Natural killer cell (primary cell): ENCODE results near the gene RPS16. TPM values are rescaled to one million over a fixed set of nuclear protein-coding genes. Genes with fewer than 3 reads are reported as not detected.
A peak's percentile ranks its signal among the peaks of the same experiment; 100 is the strongest.

Experiments used
- ATAC-seq, 3 donors: fragments of 150-1000 bp in 2 of 3; fragments of 200-7000 bp in 1 of 3; cut with Tn5 transposase; 1 replicate in 1 of 3; 2 replicates in 2 of 3; pipeline ENCODE4 v1.10.0; 2021; ENCODE audit warnings: mild to moderate bottlenecking in 2 of 3, moderate library complexity in 2 of 3
- DNase-seq, 2 donors: peaks; one replicate each; pipeline versions ENCODE4 v3.0.0 to v3.0.0-alpha.2; 2013 to 2021; ENCODE audit warnings: mixed read lengths in 1 of 2
- H3K27ac ChIP-seq: one replicate; pipeline ENCODE4 v1.5.1; 2013; ENCODE audit warnings: mild to moderate bottlenecking, low read length
- H3K27me3 ChIP-seq: one replicate; pipeline ENCODE4 v1.6.1; 2013; ENCODE audit warnings: low read length; ENCODE audit not compliant: control insufficient read depth, insufficient read depth
- H3K36me3 ChIP-seq: one replicate; pipeline ENCODE4 v1.6.1; 2013; ENCODE audit warnings: low read length; ENCODE audit not compliant: control insufficient read depth, insufficient read depth
- H3K4me1 ChIP-seq: one replicate; pipeline ENCODE4 v1.6.1; 2013; ENCODE audit warnings: low read length; ENCODE audit not compliant: control insufficient read depth, insufficient read depth
- H3K4me3 ChIP-seq: one replicate; pipeline ENCODE4 v1.5.1; 2013; ENCODE audit warnings: low read length
- H3K9me3 ChIP-seq: one replicate; pipeline ENCODE4 v1.6.1; 2013; ENCODE audit warnings: low read length; ENCODE audit not compliant: control insufficient read depth, insufficient read depth
- H3K27ac Mint-ChIP-seq, 2 donors: one replicate each; pipeline ENCODE4 v1.8.0; 2022; ENCODE audit warnings: mild to moderate bottlenecking in 2 of 2, mixed read lengths in 2 of 2, moderate library complexity in 1 of 2
- H3K27me3 Mint-ChIP-seq, 2 donors: one replicate each; pipeline ENCODE4 v1.8.0; 2022; ENCODE audit warnings: low read depth in 2 of 2, mixed read lengths in 2 of 2
- H3K36me3 Mint-ChIP-seq: one replicate; pipeline ENCODE4 v1.8.0; 2022; ENCODE audit warnings: mixed read lengths
- H3K4me1 Mint-ChIP-seq, 2 donors: one replicate each; pipeline ENCODE4 v1.8.0; 2022; ENCODE audit warnings: mixed read lengths in 2 of 2
- H3K4me3 Mint-ChIP-seq: one replicate; pipeline ENCODE4 v1.8.0; 2022; ENCODE audit warnings: mild to moderate bottlenecking, moderate library complexity, mixed read lengths
- H3K9me3 Mint-ChIP-seq, 2 donors: one replicate each; pipeline ENCODE4 v1.8.0; 2022; ENCODE audit warnings: mixed read lengths in 2 of 2
- WGBS: methylation state at CpG from one replicate; pipeline ENCODE4 v1.1.7; 2013; ENCODE audit warnings: missing lambda C conversion rate; ENCODE audit not compliant: insufficient coverage; 5-methylcytosine and 5-hydroxymethylcytosine counted together
- intact Hi-C: fragments of 100-400 bp; cut with micrococcal nuclease; formaldehyde crosslinking; loops from one replicate; pipeline ENCODE4 v1.14.2; 2022
- total RNA-seq, 4 donors: library from RNA; stranded (reverse); fragments of 120-200 nt in 1 of 4; gene quantifications; one replicate each; pipeline versions ENCODE4 v1.2.3 to v1.2.4, GENCODE V29; 2013 to 2022
- TF ChIP-seq, protein P1 (sequence below): fragments of 200-600 bp; IDR thresholded peaks from one replicate; pipeline ENCODE4 v1.8.0; 2022; ENCODE audit warnings: antibody characterized with exemption

The RPS16 gene
- total RNA-seq, 3 donors from 2014 or later (not counting 1 experiment from before 2014, with no cell fraction given): 1,227 to 1,543 (median 1,399) TPM

DNA sequence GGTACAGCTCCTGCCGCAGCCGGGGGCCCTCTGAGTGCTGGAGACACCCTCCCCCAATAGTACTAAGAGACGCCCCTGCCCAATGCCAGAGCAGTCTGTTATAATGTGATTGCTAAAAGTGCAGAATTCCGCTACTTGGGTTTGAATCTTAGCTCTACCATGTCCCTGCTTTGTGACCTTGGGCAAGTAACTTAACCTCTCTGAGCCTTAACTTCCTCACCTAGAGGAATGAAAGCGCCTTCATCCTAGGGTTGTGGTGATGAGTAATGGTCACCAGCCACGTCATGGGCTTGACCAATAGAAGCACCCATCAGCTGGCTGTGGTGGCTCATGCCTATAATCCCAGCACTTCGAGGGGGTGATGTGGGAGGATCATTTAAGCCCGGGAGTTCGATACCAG lies 16.7 kb downstream of the RPS16 start:
- no peak overlapping the region for H3K27ac Mint-ChIP-seq

DNA sequence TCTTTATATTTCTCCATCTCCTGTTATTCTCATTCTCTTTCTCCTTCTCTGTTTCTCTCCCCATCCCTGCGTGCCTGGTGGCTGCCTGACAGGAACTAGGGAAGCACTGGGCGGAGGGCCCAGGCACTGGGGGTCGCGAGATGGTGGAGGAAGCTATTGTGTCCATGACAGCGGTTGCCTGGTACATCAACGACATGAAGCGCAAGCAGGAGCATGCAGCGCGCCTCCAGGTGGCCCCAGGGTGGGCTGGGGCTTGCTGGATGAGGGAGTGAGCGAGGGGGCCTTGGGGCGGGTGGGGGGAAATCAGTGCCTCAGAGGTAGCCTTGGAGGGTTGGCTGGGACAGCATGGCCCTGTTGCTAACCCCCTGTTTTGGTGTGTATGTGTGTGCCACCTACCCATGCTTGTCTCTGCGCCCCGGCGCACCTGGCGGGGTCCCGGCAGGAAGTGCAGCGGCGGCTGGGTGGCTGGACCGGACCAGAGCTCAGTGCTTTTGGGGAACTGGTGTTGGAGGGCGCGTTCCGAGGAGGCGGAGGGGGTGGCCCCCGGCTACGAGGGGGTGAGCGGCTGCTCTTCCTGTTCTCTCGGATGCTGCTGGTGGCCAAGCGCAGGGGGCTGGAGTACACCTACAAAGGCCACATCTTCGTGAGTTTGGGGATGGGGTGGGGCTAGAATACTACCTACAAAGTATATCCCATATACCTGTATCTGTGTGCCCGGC lies 18.1 kb downstream of the RPS16 start:
- H3K9me3 Mint-ChIP-seq: no peaks in the 10 kb centered on the region
- peak overlapping the region; percentile 41 to 70 for H3K27ac Mint-ChIP-seq
- intact Hi-C loops: no loop called here
- 88% methylated on average over 27 of the region's 30 CpGs for WGBS
- DNase-seq: peak in 1 of 2 donors; percentile 20
- no peaks in the 10 kb centered on the region for H3K9me3 ChIP-seq
- H3K36me3 Mint-ChIP-seq: no peaks in the 10 kb centered on the region
- H3K27me3 Mint-ChIP-seq: no peaks in the 10 kb centered on the region
- no peak for ATAC-seq
- peaks cover 12% of the 10 kb centered on the region for H3K4me1 ChIP-seq
- H3K27me3 ChIP-seq: no peaks in the 10 kb centered on the region
- H3K4me3 Mint-ChIP-seq: peak overlapping the region; percentile 10
- peaks cover 12 to 22% of the 10 kb centered on the region in 2 donors for H3K4me1 Mint-ChIP-seq
- no peak overlapping the region for H3K4me3 ChIP-seq
- TF ChIP-seq, protein P1, sequence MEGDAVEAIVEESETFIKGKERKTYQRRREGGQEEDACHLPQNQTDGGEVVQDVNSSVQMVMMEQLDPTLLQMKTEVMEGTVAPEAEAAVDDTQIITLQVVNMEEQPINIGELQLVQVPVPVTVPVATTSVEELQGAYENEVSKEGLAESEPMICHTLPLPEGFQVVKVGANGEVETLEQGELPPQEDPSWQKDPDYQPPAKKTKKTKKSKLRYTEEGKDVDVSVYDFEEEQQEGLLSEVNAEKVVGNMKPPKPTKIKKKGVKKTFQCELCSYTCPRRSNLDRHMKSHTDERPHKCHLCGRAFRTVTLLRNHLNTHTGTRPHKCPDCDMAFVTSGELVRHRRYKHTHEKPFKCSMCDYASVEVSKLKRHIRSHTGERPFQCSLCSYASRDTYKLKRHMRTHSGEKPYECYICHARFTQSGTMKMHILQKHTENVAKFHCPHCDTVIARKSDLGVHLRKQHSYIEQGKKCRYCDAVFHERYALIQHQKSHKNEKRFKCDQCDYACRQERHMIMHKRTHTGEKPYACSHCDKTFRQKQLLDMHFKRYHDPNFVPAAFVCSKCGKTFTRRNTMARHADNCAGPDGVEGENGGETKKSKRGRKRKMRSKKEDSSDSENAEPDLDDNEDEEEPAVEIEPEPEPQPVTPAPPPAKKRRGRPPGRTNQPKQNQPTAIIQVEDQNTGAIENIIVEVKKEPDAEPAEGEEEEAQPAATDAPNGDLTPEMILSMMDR: no peak
- H3K36me3 ChIP-seq: peaks cover 8% of the 10 kb centered on the region
- no peak overlapping the region for H3K27ac ChIP-seq

More for the DNA sequence above, 16.7 kb downstream of the RPS16 start:
- TF ChIP-seq, protein P1: no peak
- DNase-seq: no peak
- Mint-ChIP-seq H3K4me3 (no peak overlapping the region), H3K4me1 (peaks cover 7 to 16% of the 10 kb centered on the region in 2 donors), H3K27me3 (no peaks in the 10 kb centered on the region), H3K9me3 (no peaks in the 10 kb centered on the region), H3K36me3 (no peaks in the 10 kb centered on the region)
- peaks cover under 1% of the 10 kb centered on the region for H3K4me1 ChIP-seq
- no peak for ATAC-seq
- H3K36me3 ChIP-seq: peaks cover 11% of the 10 kb centered on the region
- no peak overlapping the region for H3K4me3 ChIP-seq
- H3K9me3 ChIP-seq: no peaks in the 10 kb centered on the region
- no peaks in the 10 kb centered on the region for H3K27me3 ChIP-seq
- H3K27ac ChIP-seq: no peak overlapping the region
- intact Hi-C loops: no loop called here
- 87% methylated on average over 8 of the region's 9 CpGs for WGBS

DNA sequence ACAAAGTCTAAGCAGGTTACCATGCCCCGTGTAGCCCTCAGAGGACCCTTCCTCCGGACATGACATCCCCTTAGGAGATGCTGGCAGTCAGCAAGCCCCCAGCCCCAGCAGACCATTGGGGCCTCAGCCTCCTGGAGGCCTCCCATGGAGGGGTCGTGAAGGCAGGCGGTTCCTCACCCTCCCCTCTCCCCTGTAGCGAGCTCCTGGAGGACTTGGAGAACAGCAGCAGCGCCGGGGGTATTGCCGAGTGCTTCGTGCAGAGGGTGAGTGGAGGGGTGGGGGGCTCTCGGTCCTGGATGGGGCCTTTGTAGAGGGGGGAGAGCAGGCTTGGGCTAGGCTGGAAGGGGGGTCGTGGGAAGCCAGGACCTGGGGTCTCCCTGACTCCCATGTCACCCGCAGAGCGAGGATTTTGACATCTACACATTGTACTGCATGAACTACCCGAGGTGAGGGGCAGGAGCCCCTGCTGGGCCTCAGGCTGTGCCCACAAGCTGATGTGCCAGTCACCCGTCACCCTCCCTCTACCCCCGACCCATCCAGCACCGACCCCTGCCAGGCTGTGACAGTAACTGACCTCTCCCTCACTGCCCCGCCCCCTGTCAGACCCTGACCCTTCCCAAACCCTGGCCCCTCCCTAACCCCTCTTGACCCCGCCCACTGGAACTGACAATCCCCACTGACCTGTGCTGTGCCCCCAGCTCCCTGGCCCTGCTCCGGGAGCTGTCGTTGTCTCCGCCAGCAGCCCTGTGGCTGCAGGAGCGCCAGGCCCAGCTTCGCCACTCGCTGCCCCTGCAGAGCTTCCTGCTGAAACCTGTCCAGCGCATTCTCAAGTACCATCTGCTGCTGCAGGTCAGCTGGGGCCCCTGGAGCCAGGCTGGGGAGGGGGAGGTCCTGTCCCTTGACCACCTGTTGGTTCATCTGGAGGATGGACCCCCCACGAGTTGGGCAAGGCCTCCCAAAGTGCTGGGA lies 19.3 kb downstream of the RPS16 start:
- WGBS: 88% methylated on average over 22 of the region's 27 CpGs
- no peaks in the 10 kb centered on the region for H3K27me3 Mint-ChIP-seq
- ATAC-seq: no peak

More for the DNA sequence above, 19.3 kb downstream of the RPS16 start:
- Mint-ChIP-seq H3K27ac (peak overlapping the region in 1 of 2 donors; percentile 96), H3K9me3 (no peaks in the 10 kb centered on the region), H3K36me3 (no peaks in the 10 kb centered on the region), H3K4me1 (peaks cover 22 to 31% of the 10 kb centered on the region in 2 donors), H3K4me3 (no peak overlapping the region)
- no peak overlapping the region for H3K4me3 ChIP-seq
- intact Hi-C loops: no loop called here
- TF ChIP-seq, protein P1: no peak
- no peaks in the 10 kb centered on the region for H3K9me3 ChIP-seq
- peak in 1 of 2 donors; percentile 35 for DNase-seq
- no peak overlapping the region for H3K27ac ChIP-seq
- no peaks in the 10 kb centered on the region for H3K27me3 ChIP-seq
- peaks cover 8% of the 10 kb centered on the region for H3K36me3 ChIP-seq
- H3K4me1 ChIP-seq: peaks cover 17% of the 10 kb centered on the region
